ELF-1 (cell line): ENCODE data around the gene CCDC187.
A peak's percentile ranks its signal among the peaks of the same experiment; 100 is the strongest.

Source experiments
- DNase-seq: peaks from one replicate; pipeline ENCODE4 v3.0.0-alpha.2; 2016; ENCODE audit warnings: low read depth, low spot score

Gene CCDC187

DNA sequence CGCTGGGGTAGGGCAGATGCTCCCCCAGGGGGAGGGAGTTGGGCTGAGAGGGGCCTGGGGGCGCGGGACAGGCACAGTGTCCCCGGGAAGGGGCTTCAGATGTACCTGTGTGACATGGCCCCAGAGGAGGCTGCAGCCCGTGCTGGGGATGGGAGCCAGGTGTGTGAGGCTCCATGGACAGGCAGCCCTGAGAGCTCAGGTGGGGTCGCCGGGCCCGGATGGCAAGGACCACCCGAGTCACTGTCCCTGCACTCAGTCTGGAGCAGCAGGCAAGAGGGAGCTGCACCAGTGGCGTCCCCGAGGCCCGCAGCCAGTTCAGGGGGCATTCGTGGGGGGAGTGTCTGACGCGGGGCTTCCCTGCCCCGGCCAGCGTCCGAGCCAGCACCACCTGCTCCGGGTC is 18.9 kb downstream of the CCDC187 start:
- no peak for DNase-seq

- no peak for DNase-seq
Measured at GRCh38 chr9:136284311-136284710, 19.6 kb downstream of the CCDC187 start.

- peak; percentile 93 for DNase-seq
Measured at GRCh38 chr9:136283291-136284235, 20.3 kb downstream of the CCDC187 start.

DNA sequence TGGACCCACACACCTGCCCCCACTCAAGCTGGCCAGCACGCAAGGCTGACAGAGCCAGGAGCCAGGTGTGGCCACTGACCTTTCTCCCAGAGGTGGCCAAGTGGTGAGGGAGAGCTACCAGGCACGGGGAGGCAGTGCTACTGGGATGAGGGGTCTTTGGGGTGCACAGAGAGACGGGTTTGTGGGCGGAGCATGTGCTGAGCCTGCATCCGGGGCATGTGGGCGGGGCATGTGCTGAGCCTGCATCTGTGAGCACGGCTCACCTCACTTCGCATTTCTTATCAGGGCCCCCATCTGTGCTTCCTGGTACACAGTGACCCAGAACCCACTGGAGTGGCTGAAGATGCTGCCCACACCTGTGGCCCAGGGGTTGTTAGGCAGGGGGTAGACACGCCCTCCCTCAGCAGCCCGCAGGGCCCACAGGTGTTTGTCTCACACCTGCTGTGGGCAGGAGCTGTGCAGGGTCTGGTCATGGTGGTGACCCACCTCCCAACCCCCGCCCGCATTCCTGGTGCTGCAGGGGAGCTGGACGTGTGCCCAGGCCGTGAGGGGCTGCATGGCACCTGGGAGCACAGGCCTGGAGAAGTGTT is 21.5 kb downstream of the CCDC187 start:
- no peak for DNase-seq

DNA sequence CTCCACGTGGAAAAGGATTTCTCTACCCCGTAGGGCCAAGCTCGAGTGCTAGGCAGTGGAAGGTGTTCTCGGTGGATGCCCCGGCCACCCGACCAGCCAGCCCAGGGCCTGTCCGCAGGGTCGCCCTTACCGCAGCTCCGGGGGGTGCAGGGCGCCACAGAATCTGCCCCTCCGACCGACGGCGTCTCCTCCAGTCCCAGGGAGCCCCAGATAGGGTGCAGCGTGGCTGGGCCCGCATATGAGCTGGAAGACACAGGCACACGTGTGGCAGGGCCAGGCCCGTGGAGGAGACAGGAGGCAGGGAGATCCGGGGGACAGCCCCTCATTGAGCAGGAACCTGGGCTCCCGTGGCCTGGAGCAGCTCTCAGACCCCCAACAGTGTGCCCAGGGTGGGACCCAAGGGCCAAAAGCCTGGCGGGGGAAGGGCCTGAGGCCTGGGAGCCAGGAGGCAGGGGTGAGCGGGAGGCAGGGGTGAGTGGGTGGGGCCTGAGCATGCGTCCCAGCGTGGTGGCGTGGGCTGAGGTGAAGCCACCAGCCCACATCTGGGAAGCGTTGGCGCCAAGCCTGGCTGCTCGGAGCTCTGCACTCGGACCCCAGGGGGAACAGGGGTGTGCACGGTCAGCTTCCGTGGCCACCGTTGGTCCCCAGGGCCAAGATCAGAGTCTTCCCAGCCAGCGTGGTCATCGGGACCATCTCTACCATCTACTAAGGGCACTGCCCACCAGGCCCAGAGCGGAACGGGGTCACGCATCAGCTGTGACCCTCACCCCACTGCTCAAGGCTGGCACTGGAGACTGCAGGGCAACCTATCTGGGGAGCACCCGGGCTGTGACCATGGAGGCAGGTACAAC is 22.2 kb downstream of the CCDC187 start:
- no peak for DNase-seq

DNA sequence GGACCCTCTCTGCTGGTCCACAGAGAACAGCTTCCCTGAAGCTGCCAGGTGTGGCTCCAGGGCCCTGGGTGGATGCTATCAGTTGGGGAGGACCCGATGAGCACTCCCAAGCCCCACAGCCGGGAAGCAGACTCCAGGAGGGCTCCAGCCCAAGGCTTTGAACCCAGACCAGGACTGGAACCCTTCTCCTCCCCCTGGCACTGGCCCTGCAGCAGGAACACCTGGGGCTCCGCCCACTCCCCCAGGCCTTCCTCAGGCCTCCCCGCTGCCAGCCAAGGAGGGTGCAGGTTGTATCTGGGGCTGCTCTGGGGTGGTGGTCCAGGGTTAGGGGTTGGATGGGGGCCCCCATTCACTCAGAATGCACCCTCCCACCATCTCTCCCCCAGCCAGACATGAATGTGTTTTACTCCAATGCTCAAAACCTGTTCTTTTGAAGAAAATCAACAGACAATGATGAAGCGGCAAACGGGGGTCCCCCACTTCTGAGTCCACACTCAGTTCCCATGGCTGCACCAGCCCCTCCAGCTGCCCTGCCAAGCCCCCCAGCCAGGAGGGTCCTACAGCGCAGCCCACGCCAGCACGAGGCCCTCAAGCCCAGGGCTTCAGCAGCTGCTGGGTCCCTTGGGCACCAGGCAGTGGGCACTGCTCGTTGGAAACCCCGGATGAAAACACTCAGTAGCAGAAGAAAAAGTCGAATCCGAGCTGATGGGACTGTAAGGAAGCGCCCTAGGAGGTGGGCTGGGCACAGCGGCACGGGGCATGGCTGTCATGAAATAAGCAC is 23.2 kb downstream of the CCDC187 start:
- DNase-seq: no peak

DNA sequence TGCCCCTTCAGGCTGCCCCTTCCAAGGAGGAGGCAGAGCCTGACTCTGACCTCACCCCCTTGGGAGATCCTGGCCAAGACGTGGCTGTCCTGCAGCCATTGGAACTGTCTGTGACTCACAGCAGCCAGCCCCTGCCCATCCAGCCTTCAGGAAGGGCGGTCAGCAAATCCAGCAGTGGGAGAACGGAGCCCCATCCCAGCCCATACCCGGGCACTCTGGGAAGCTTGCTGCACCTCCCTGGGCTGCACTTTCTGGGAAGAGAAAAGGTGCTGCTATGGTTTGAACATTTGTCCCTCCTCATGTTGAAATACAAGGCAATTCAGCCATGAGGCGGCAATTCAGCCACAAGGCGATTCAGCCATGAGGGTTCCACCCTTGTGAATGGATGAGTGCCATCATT is 24.4 kb downstream of the CCDC187 start:
- DNase-seq: no peak

- no peak for DNase-seq
Measured at GRCh38 chr9:136278894-136279293, 25.0 kb downstream of the CCDC187 start.

- DNase-seq: no peak
Measured at GRCh38 chr9:136278221-136278620, 25.7 kb downstream of the CCDC187 start.

DNA sequence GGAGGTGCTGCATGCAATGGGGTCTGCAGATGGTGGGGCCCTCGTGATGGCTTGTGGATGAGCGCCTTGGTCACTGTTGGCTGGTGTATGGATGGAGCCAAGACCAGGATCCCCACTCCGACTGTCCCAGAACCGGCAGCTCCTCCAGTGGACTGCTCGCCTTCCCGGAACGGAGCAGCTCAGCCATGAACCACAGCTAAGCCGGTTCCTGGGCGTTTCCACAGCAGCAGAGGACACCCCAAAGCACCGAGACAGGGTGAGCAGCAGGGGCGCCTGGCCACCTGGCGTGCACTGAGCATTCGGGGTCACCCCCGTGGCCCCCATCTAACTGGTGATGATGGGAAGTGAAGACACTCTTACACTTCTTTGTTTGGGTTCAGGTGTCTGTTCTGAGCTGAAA is 26.1 kb downstream of the CCDC187 start:
- no peak for DNase-seq

DNA sequence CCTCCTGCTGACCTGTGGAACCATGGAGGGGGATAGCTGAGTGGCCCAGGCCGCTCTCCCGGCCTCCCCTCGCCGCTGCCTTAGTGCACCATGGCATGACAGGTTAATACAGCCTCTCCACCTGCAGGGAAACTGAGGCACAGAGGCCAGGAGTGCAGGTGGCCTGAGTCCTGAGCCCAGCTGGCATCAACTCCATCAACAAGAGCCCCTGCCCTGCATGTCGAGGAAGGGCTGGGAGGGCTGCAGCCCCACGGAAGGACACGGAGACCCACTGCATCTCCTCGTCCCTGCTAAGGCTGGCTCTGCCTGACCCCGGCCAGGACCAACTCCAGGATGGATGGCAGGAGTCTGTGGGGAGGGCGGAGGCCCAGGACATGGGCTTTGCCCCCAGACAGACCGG is 27.2 kb downstream of the CCDC187 start:
- no peak for DNase-seq

- peak; percentile 37 for DNase-seq
Measured at GRCh38 chr9:136275655-136276429, 28.1 kb downstream of the CCDC187 start.

DNA sequence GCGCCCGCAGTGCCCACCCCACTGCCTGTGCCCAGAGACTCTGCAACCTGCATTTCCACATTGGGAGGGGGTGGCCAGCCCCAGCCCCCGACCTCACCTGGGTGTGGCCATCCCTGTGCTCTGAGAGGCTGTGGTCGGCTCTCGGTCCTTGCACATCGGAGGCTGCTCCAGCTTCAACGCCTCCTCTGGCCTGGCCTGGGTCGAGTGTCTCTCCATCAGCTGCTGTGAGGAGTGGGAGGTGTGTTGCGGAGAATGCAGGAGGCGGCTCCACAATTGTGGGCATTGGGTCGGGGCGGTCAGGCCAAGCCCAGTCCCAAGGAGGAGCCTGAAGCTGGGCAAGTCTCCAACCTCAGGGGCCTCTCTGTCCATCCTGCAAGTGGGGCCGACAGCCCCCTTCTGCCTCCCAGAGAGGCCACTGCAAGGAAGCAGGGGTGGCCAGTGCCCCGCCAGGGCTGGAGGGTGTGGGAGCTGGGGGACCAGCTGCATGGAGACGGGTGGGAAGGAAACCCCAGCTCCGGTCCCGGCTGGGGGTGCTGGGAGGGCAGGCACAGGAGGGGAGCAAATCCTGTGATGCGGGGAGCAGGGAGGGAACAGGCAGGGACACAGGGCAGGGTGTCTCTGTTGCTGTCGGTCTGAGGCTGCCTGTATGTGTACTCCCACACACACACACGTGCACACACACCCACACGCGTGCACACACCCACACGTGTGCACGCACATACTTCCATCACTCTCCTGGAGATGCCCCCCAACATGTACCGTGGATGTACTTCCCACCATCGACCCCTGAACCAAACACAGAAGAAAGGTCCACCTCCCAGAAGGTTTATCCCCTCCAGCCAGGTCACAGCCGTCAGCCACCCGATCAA is 28.9 kb downstream of the CCDC187 start:
- no peak for DNase-seq

DNA sequence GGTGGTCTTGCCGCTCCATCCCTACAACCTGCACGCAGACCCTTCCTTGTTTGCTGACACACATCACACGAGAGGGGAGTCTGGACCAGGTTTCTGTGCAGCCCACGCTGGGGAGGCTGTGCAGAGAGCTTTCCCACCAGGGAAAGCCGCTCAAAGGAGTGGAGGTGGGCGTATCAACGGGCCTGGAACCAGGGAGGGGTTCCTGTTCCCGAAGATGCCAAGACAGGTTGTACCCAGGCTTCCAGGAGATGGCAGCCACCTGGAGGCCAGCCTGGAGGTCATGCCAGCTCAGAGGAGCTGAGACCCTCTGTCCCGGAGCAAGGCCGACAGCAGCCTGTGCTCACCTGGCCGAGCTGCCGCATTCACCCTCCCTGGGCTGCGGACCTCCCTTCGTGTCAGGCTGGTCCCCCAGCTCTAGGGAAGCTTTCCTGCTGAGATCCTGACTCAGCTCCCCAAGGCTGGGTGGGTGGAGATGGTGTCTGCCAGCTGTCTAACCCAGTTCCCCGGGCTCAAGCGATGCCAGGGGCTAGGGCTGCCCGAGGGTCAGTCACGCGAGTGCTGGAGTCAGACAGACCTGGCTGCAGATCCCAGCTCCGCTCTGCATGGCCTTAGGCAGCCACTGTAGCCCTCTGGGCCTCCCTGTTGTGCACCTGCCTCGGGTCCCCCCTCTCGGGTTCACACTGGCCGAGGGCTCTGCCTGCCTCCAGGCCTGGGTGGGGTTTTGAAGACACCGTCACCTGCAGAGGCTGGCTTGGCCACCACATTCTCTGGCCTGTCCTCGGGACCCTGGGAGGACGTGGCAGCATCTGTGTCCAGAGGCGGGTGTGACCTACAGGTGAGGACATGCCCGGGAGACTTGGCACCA is 29.7 kb downstream of the CCDC187 start:
- DNase-seq: no peak

GRCh38 chr9:136273244-136273865 is 30.5 kb downstream of the CCDC187 start:
- DNase-seq: no peak

DNA sequence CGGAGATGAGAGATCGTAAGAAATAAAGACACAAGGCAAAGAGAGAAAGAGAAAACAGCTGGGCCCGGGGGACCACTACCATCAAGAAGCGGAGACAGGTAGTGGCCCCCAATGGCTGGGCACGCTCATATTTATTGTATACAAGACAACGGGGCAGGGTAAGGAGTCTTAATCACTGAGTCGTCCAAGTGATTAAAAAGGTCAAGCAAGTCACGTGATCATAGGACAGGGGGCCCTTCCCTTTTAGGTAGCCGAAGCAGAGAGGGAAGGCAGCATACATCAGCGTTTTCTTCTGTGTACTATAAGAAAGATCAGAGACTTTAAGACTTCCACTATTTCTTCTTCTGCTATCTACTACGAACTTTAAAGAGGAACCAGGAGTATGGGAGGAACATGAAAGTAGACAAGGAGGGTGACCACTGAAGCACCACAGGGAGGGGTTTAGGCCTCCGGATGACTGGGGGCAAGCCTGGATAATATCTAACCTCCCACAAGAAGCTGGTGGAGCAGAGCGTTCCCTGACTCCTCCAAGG is 33.7 kb downstream of the CCDC187 start:
- no peak for DNase-seq

GRCh38 chr9:136268735-136269134 is 35.2 kb downstream of the CCDC187 start:
- DNase-seq: no peak

DNA sequence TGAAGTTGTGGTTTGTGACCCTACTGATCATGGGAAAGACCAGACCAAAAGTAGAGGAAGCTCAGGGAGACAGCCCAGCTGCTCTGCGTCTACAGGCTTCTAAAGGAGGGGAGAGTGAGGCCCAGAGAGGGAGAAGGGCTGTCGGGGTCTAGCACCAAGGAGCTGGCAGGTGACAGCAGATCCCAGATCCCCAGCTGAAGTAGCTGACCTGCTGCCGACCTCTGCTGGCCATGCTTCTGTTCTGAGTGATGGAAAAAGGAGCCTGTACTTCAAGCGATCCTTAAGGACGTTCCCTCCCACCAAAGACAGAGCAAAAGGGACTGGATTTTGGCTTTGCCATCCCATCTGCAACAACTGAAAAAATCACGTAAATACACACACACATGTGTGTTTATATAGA is 35.6 kb downstream of the CCDC187 start:
- DNase-seq: peak; percentile 79
